Measurements from ENCODE around the gene SLC2A14. TPM values are rescaled to one million over a fixed set of nuclear protein-coding genes. Genes with fewer than 3 reads are reported as not detected.
"Not testable (repeated sequence)": the region's sequence is repeated elsewhere in the genome, so short reads cannot be mapped to it uniquely, and the experiment has no call there.

Gene SLC2A14
- total RNA-seq, 1 donor from 2014 or later, result 2.8 TPM

- H3K4me2 ChIP-seq (ENCODE audit: low read length), result no peak overlapping the region
- no peaks in the 10 kb centered on the region for H3K36me3 ChIP-seq (ENCODE audit: insufficient read depth, low read length)
- H3K79me2 ChIP-seq (ENCODE audit: insufficient read depth, low read length), result no peaks in the 10 kb centered on the region
- Mint-ChIP-seq H3K4me1 (ENCODE audit: low read depth, unreplicated experiment) (no peaks in the 10 kb centered on the region), H3K27me3 (ENCODE audit: low read depth, unreplicated experiment) (no peaks in the 10 kb centered on the region), H3K4me3 (ENCODE audit: unreplicated experiment) (no peak overlapping the region), H3K9me3 (ENCODE audit: unreplicated experiment) (peaks cover 4% of the 10 kb centered on the region), H3K27ac (ENCODE audit: unreplicated experiment) (no peak overlapping the region), H3K36me3 (ENCODE audit: low read depth, unreplicated experiment) (no peaks in the 10 kb centered on the region)
- H3K4me3 ChIP-seq (ENCODE audit: insufficient read depth, low read depth, low read length), result no peak overlapping the region
- FAIRE-seq (no peak), DNase-seq (ENCODE audit: low read depth) (peak; percentile 37)
- peaks cover 7% of the 10 kb centered on the region for H3K27me3 ChIP-seq (ENCODE audit: insufficient read depth, low read length)
- H3K4me1 ChIP-seq (ENCODE audit: insufficient read depth, low read length), result no peaks in the 10 kb centered on the region
- H2AFZ ChIP-seq (ENCODE audit: low read depth, low read length), result no peak overlapping the region
- H3K9me3 ChIP-seq (ENCODE audit: insufficient read depth, low read depth, low read length), result no peaks in the 10 kb centered on the region
- TF ChIP-seq CTCF (IDR thresholded peaks at IDR 0.05; ENCODE audit: insufficient read depth, low read depth, low read length), result no peak
- no peak for TF ChIP-seq EZH2 (IDR thresholded peaks at IDR 0.05; ENCODE audit: insufficient read depth, low read length)
- H3K9ac ChIP-seq (ENCODE audit: low read length), result no peak overlapping the region
- no peaks in the 10 kb centered on the region for H4K20me1 ChIP-seq (ENCODE audit: insufficient read depth, low read length)
- H3K27ac ChIP-seq (ENCODE audit: low read depth, low read length), result no peak overlapping the region
Observed at GRCh38 chr12:7869137-7869536, 3.6 kb downstream of the SLC2A14 start.

- no peak overlapping the region for H3K27ac Mint-ChIP-seq (ENCODE audit: unreplicated experiment)
- Histone ChIP-seq H3K9ac (ENCODE audit: low read length) (no peak overlapping the region), H4K20me1 (ENCODE audit: insufficient read depth, low read length) (no peaks in the 10 kb centered on the region), H3K27ac (ENCODE audit: low read depth, low read length) (no peak overlapping the region), H3K4me1 (ENCODE audit: insufficient read depth, low read length) (no peaks in the 10 kb centered on the region), H3K79me2 (ENCODE audit: insufficient read depth, low read length) (no peaks in the 10 kb centered on the region), H3K9me3 (ENCODE audit: insufficient read depth, low read depth, low read length) (no peaks in the 10 kb centered on the region), H3K36me3 (ENCODE audit: insufficient read depth, low read length) (no peaks in the 10 kb centered on the region), H3K4me2 (ENCODE audit: low read length) (no peak overlapping the region), H3K27me3 (ENCODE audit: insufficient read depth, low read length) (peaks cover 7% of the 10 kb centered on the region), H2AFZ (ENCODE audit: low read depth, low read length) (no peak overlapping the region), H3K4me3 (ENCODE audit: insufficient read depth, low read depth, low read length) (no peak overlapping the region)
- H3K4me1 Mint-ChIP-seq (ENCODE audit: low read depth, unreplicated experiment), result no peaks in the 10 kb centered on the region
- peak; percentile 29 for DNase-seq (ENCODE audit: low read depth)
- H3K27me3 Mint-ChIP-seq (ENCODE audit: low read depth, unreplicated experiment), result no peaks in the 10 kb centered on the region
- TF ChIP-seq CTCF (IDR thresholded peaks at IDR 0.05; ENCODE audit: insufficient read depth, low read depth, low read length), result no peak
- TF ChIP-seq EZH2 (IDR thresholded peaks at IDR 0.05; ENCODE audit: insufficient read depth, low read length), result no peak
- H3K9me3 Mint-ChIP-seq (ENCODE audit: unreplicated experiment), result peaks cover 1% of the 10 kb centered on the region
- no peaks in the 10 kb centered on the region for H3K36me3 Mint-ChIP-seq (ENCODE audit: low read depth, unreplicated experiment)
- no peak overlapping the region for H3K4me3 Mint-ChIP-seq (ENCODE audit: unreplicated experiment)
- FAIRE-seq, result no peak
Observed at GRCh38 chr12:7868391-7868790, 4.3 kb downstream of the SLC2A14 start.

- Histone ChIP-seq H3K36me3 (ENCODE audit: insufficient read depth, low read length) (no peaks in the 10 kb centered on the region), H3K4me2 (ENCODE audit: low read length) (no peak overlapping the region), H2AFZ (ENCODE audit: low read depth, low read length) (no peak overlapping the region), H3K4me1 (ENCODE audit: insufficient read depth, low read length) (peaks cover 7% of the 10 kb centered on the region), H3K4me3 (ENCODE audit: insufficient read depth, low read depth, low read length) (no peak overlapping the region), H4K20me1 (ENCODE audit: insufficient read depth, low read length) (no peaks in the 10 kb centered on the region), H3K27me3 (ENCODE audit: insufficient read depth, low read length) (no peaks in the 10 kb centered on the region), H3K79me2 (ENCODE audit: insufficient read depth, low read length) (no peaks in the 10 kb centered on the region), H3K9me3 (ENCODE audit: insufficient read depth, low read depth, low read length) (no peaks in the 10 kb centered on the region), H3K9ac (ENCODE audit: low read length) (no peak overlapping the region), H3K27ac (ENCODE audit: low read depth, low read length) (no peak overlapping the region)
- H3K36me3 Mint-ChIP-seq (ENCODE audit: low read depth, unreplicated experiment), result no peaks in the 10 kb centered on the region
- DNase-seq (ENCODE audit: low read depth) (no peak), FAIRE-seq (no peak)
- peaks cover 16% of the 10 kb centered on the region for H3K4me1 Mint-ChIP-seq (ENCODE audit: low read depth, unreplicated experiment)
- TF ChIP-seq CTCF (IDR thresholded peaks at IDR 0.05; ENCODE audit: insufficient read depth, low read depth, low read length) (no peak), EZH2 (IDR thresholded peaks at IDR 0.05; ENCODE audit: insufficient read depth, low read length) (no peak)
- no peak overlapping the region for H3K27ac Mint-ChIP-seq (ENCODE audit: unreplicated experiment)
- H3K4me3 Mint-ChIP-seq (ENCODE audit: unreplicated experiment), result no peak overlapping the region
- H3K9me3 Mint-ChIP-seq (ENCODE audit: unreplicated experiment), result no peaks in the 10 kb centered on the region
- no peaks in the 10 kb centered on the region for H3K27me3 Mint-ChIP-seq (ENCODE audit: low read depth, unreplicated experiment)
Observed at GRCh38 chr12:7864601-7865150, 8.0 kb downstream of the SLC2A14 start.

DNA sequence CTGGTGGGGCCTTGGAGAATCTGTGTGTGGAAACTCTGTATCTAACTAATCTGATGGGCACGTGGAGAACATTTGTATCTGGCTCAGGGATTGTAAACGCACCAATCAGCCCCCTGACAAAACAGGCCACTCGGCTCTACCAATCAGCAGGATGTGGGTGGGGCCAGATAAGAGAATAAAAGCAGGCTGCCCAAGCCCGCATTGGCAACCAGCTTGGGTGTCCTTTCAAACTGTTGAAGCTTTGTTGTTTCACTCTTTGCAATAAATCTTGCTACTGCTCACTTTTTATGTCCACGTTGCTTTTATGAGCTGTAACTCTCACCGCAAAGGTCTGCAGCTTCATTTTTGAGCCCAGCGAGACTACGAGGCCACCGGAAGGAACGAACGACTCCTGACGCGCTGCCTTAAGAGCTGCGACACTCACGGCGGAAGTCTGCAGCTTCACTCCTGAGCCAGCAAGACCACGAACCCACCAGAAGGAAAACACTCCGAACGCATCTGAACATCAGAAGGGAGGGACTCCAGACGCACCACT lies 9.8 kb downstream of the SLC2A14 start:
- not testable (repeated sequence) for H3K9me3 Mint-ChIP-seq (ENCODE audit: unreplicated experiment); H3K4me2 ChIP-seq (ENCODE audit: low read length); H3K9ac ChIP-seq (ENCODE audit: low read length); H3K27me3 Mint-ChIP-seq (ENCODE audit: low read depth, unreplicated experiment); H3K4me3 ChIP-seq (ENCODE audit: insufficient read depth, low read depth, low read length); H3K36me3 ChIP-seq (ENCODE audit: insufficient read depth, low read length); H3K36me3 Mint-ChIP-seq (ENCODE audit: low read depth, unreplicated experiment); H4K20me1 ChIP-seq (ENCODE audit: insufficient read depth, low read length); H3K27ac Mint-ChIP-seq (ENCODE audit: unreplicated experiment); H3K27ac ChIP-seq (ENCODE audit: low read depth, low read length); H2AFZ ChIP-seq (ENCODE audit: low read depth, low read length); DNase-seq (ENCODE audit: low read depth); H3K9me3 ChIP-seq (ENCODE audit: insufficient read depth, low read depth, low read length); H3K79me2 ChIP-seq (ENCODE audit: insufficient read depth, low read length); H3K4me3 Mint-ChIP-seq (ENCODE audit: unreplicated experiment); FAIRE-seq; H3K27me3 ChIP-seq (ENCODE audit: insufficient read depth, low read length)
- H3K4me1 Mint-ChIP-seq (ENCODE audit: low read depth, unreplicated experiment), result peaks cover 24% of the 10 kb centered on the region
- H3K4me1 ChIP-seq (ENCODE audit: insufficient read depth, low read length), result peaks cover 16% of the 10 kb centered on the region
